SK-N-SH treated with all-trans-retinoic acid at 6 μM for 48 hours (cell line): Measurements from ENCODE around the gene EPB41L4A.

Source experiments
- ATAC-seq: fragments of 200-7000 bp; cut with Tn5 transposase; 3 replicates; pipeline ENCODE4 v1.9.1; 2020; ENCODE audit warnings: mild to moderate bottlenecking, moderate library complexity
- ARNTL ChIP-seq: fragments of 450-650 bp; formaldehyde crosslinking; IDR thresholded peaks from 2 replicates; pipeline ENCODE4 v1.5.0; 2020; ENCODE audit warnings: low read depth, mild to moderate bottlenecking, moderate library complexity, borderline replicate concordance
- BACH2 ChIP-seq: fragments of 250-450 bp; sonication (Bioruptor Pico); IDR thresholded peaks from 2 replicates; pipeline ENCODE4 v1.9.0; 2021; ENCODE audit warnings: mild to moderate bottlenecking, borderline replicate concordance
- CSDC2 ChIP-seq: fragments of 250-450 bp; sonication (Bioruptor Pico); IDR thresholded peaks from 2 replicates; pipeline ENCODE4 v1.5.0; 2020; ENCODE audit warnings: mild to moderate bottlenecking, moderate library complexity
- CSRNP3 ChIP-seq: fragments of 250-450 bp; sonication (Bioruptor Pico); IDR thresholded peaks from 2 replicates; pipeline ENCODE4 v1.5.1; 2021; ENCODE audit warnings: mild to moderate bottlenecking, moderate library complexity
- ESRRG ChIP-seq: fragments of 250-450 bp; sonication (Bioruptor Pico); IDR thresholded peaks from 2 replicates; pipeline ENCODE4 v1.6.1; 2021; ENCODE audit warnings: mild to moderate bottlenecking
- GLIS3 ChIP-seq: fragments of 250-450 bp; sonication (Bioruptor Pico); IDR thresholded peaks from 2 replicates; pipeline ENCODE4 v1.5.0; 2020; ENCODE audit warnings: mild to moderate bottlenecking, moderate library complexity
- ISL1 ChIP-seq: fragments of 250-450 bp; sonication (Bioruptor Pico); IDR thresholded peaks from 2 replicates; pipeline ENCODE4 v2.1.2; 2022; ENCODE audit warnings: mild to moderate bottlenecking, moderate library complexity
- OSR1 ChIP-seq: fragments of 250-450 bp; sonication (Bioruptor Pico); IDR thresholded peaks from 2 replicates; pipeline ENCODE4 v1.8.0; 2022; ENCODE audit warnings: moderate library complexity, mild to moderate bottlenecking, inconsistent platforms
- PATZ1 ChIP-seq: fragments of 250-450 bp; sonication (Bioruptor Pico); IDR thresholded peaks from 2 replicates; pipeline ENCODE4 v1.8.0; 2020; ENCODE audit warnings: mild to moderate bottlenecking, moderate library complexity, borderline replicate concordance
- POU6F1 ChIP-seq: fragments of 250-450 bp; sonication (Bioruptor Pico); IDR thresholded peaks from 2 replicates; pipeline ENCODE4 v1.8.0; 2021; ENCODE audit warnings: low read depth, mild to moderate bottlenecking, moderate library complexity, borderline replicate concordance
- PPARA ChIP-seq: fragments of 250-450 bp; sonication (Bioruptor Pico); IDR thresholded peaks from 2 replicates; pipeline ENCODE4 v1.5.0; 2020; ENCODE audit warnings: mild to moderate bottlenecking, borderline replicate concordance
- RARB ChIP-seq: fragments of 250-450 bp; sonication (Bioruptor Pico); IDR thresholded peaks from 2 replicates; pipeline ENCODE4 v1.8.0; 2021; ENCODE audit warnings: mild to moderate bottlenecking, moderate library complexity
- SNAI2 ChIP-seq: fragments of 250-450 bp; sonication (Bioruptor Pico); IDR thresholded peaks from 2 replicates; pipeline ENCODE4 v1.5.0; 2020; ENCODE audit warnings: mild to moderate bottlenecking, moderate library complexity
- TCF4 ChIP-seq: fragments of 250-450 bp; sonication (Bioruptor Pico); IDR thresholded peaks from 2 replicates; pipeline ENCODE4 v1.8.0; 2021; ENCODE audit warnings: mild to moderate bottlenecking, moderate library complexity, borderline replicate concordance
- TOX ChIP-seq: fragments of 250-450 bp; sonication (Bioruptor Pico); IDR thresholded peaks from 2 replicates; pipeline ENCODE4 v1.8.0; 2021; ENCODE audit warnings: mild to moderate bottlenecking, moderate library complexity, borderline replicate concordance
- ZFP30 ChIP-seq: fragments of 450-650 bp; formaldehyde crosslinking; IDR thresholded peaks from 2 replicates; pipeline ENCODE4 v1.5.0; 2022; ENCODE audit warnings: mild to moderate bottlenecking, moderate library complexity
- ZNF565 ChIP-seq: fragments of 450-650 bp; formaldehyde crosslinking; conservative IDR thresholded peaks from 2 replicates; pipeline ENCODE4 v1.5.0; 2020; ENCODE audit warnings: low read depth, mild to moderate bottlenecking, moderate library complexity
- ZNF70 ChIP-seq: fragments of 450-650 bp; formaldehyde crosslinking; IDR thresholded peaks from 2 replicates; pipeline ENCODE4 v1.5.0; 2020; ENCODE audit warnings: mild to moderate bottlenecking, moderate library complexity
- ZNF8 ChIP-seq: fragments of 450-650 bp; formaldehyde crosslinking; IDR thresholded peaks from 2 replicates; pipeline ENCODE4 v1.5.0; 2020; ENCODE audit warnings: mild to moderate bottlenecking, moderate library complexity
- TF ChIP-seq, protein P1 (sequence below): fragments of 250-450 bp; sonication (Bioruptor Pico); IDR thresholded peaks from 2 replicates; pipeline ENCODE4 v1.5.0; 2020; ENCODE audit warnings: mild to moderate bottlenecking, moderate library complexity

Gene EPB41L4A

DNA sequence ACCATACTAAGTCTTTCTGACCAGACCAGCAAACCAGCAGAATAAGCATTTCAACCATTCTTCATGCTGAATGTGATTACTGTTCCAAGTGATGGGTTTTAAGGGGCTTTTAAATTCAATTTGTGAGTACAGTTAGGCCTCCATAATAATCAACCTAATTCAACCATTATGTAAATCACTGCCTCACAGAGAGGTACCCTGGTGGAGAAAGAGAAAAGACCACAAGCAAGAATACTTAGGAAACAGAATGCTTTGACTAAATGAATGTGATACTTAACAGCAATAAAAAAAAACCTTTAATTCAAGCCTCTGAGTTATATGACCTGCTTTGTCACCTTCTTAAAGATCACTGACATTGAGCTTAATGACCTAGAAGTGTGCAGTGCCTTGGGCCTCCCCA is 162.1 kb downstream of the EPB41L4A start:
- TF ChIP-seq ZNF8 (CRISPR knock-in tag) (no peak), POU6F1 (no peak), BACH2 (no peak), OSR1 (CRISPR knock-in tag) (no peak), ZNF565 (no peak), GLIS3 (CRISPR knock-in tag) (no peak), TCF4 (CRISPR knock-in tag) (no peak), ISL1 (no peak)
- TF ChIP-seq, protein P1, sequence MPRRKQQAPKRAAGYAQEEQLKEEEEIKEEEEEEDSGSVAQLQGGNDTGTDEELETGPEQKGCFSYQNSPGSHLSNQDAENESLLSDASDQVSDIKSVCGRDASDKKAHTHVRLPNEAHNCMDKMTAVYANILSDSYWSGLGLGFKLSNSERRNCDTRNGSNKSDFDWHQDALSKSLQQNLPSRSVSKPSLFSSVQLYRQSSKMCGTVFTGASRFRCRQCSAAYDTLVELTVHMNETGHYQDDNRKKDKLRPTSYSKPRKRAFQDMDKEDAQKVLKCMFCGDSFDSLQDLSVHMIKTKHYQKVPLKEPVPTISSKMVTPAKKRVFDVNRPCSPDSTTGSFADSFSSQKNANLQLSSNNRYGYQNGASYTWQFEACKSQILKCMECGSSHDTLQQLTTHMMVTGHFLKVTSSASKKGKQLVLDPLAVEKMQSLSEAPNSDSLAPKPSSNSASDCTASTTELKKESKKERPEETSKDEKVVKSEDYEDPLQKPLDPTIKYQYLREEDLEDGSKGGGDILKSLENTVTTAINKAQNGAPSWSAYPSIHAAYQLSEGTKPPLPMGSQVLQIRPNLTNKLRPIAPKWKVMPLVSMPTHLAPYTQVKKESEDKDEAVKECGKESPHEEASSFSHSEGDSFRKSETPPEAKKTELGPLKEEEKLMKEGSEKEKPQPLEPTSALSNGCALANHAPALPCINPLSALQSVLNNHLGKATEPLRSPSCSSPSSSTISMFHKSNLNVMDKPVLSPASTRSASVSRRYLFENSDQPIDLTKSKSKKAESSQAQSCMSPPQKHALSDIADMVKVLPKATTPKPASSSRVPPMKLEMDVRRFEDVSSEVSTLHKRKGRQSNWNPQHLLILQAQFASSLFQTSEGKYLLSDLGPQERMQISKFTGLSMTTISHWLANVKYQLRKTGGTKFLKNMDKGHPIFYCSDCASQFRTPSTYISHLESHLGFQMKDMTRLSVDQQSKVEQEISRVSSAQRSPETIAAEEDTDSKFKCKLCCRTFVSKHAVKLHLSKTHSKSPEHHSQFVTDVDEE (CRISPR knock-in tag): no peak

DNA sequence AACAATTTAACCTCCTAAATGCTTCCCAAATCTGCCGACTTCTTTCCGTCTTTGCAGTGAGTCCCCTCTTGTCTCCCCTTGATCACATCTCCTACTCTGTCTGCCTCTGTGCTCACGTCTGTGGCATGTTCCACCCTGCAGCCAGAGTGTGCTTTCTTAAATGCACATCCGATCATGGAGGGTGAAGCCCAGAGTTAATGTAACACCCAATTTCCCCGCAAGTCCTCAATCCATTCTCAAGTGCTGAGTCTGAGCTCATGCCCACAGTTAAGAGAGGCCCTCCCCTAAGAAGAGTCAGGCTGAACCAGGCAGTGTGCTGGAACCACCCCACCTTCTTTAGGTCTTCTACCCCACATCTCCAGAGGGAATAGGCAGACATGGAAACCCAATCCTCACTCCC is 164.8 kb downstream of the EPB41L4A start:
- no peak for ATAC-seq
- no peak for TF ChIP-seq PPARA
- no peak for TF ChIP-seq CSRNP3
- TF ChIP-seq POU6F1: no peak
- no peak for TF ChIP-seq RARB (CRISPR knock-in tag)
- TF ChIP-seq ZFP30 (CRISPR knock-in tag): no peak
- TF ChIP-seq GLIS3 (CRISPR knock-in tag): no peak
- TF ChIP-seq ZNF70 (CRISPR knock-in tag): no peak
- no peak for TF ChIP-seq ARNTL (CRISPR knock-in tag)

More for the DNA sequence above, 162.1 kb downstream of the EPB41L4A start:
- no peak for ATAC-seq

GRCh38 chr5:112253478-112254250 is 165.4 kb downstream of the EPB41L4A start:
- ATAC-seq: peak; percentile 66
- no peak for TF ChIP-seq ESRRG (CRISPR knock-in tag)

DNA sequence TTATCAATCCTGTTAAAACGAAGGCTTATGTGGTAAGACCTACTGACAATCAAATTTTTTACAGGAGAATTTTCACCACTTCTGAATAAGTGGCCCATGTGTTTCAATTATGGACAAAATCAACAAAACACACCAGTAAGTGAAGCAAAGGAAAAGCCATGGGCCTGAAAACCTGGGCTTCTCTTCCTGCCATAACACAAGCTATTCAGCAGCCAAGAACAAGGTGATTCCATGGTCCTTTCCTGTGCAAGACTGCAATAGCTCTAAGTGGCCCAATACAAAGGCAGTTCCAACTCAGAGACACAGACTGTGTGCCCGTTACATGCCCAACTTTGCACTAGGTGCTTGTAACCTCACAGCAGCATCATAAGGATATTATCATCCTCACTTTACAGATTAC is 168.5 kb downstream of the EPB41L4A start:
- no peak for ATAC-seq
- TF ChIP-seq GLIS3 (CRISPR knock-in tag) (no peak), PPARA (no peak), RARB (CRISPR knock-in tag) (no peak), SNAI2 (CRISPR knock-in tag) (no peak), TOX (no peak)
- TF ChIP-seq, all 23 proteins: peak for 0

DNA sequence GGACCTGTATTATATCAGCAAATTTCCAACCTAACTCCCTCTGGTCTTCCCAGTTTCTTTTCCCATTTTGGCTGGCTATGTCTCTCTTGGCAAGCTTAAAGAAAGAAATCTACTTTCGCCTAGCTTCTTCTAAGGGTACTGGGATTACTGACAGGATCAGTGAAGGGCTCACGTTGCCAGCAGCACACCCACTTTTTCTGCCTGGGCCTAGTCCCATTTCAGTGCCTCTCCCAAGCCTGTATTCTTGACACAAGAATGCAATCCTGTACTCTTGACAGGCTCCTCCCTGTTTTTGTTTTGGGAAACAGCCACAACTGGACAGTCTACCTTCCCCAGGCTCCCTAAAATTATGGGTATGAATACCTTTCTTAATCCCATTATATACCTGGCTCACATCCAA is 170.5 kb downstream of the EPB41L4A start:
- TF ChIP-seq ZNF8 (CRISPR knock-in tag) (no peak), ISL1 (no peak), GLIS3 (CRISPR knock-in tag) (no peak), PATZ1 (no peak), BACH2 (no peak), POU6F1 (no peak), ZNF565 (no peak), OSR1 (CRISPR knock-in tag) (no peak), CSDC2 (CRISPR knock-in tag) (no peak), ARNTL (CRISPR knock-in tag) (no peak)
- no peak for ATAC-seq
